NCI-H146 (cell line): ENCODE results near the gene ZNF722.
"Not testable (repeated sequence)": the region's sequence is repeated elsewhere in the genome, so short reads cannot be mapped to it uniquely, and the experiment has no call there.

ENCODE experiments used
- DNase-seq: peaks from one replicate; lab custom pipeline; 2025; lab: John Stamatoyannopoulos, UW

Gene ZNF722

GRCh38 chr7:63998549-63998948 lies at the start of gene ZNF722:
Gene ZNF722 (plus strand): TSS chr7:63998849. CDS start chr7:63998962, 113 bp downstream.
- DNase-seq: no peak

GRCh38 chr7:63953181-63953580 lies 45.5 kb upstream of the ZNF722 start:
- DNase-seq: no peak

DNA sequence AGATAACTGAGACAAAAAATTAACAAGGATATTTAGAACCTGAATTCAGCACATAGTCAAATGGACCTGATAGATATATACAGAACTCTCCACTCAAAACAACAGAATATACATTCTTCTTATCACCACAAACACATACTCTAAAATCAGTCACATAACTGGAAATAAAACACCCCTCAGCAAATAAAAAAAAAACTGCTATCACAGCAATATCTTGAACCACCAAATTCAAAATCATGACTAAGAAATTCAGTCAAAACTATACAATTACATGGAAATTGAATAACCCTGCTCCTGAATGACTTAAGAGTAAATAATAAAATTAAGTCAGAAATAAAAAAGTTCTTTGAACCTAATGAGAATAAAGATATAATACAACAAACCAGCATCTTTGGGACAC lies 30.0 kb upstream of the ZNF722 start:
- DNase-seq: no peak

DNA sequence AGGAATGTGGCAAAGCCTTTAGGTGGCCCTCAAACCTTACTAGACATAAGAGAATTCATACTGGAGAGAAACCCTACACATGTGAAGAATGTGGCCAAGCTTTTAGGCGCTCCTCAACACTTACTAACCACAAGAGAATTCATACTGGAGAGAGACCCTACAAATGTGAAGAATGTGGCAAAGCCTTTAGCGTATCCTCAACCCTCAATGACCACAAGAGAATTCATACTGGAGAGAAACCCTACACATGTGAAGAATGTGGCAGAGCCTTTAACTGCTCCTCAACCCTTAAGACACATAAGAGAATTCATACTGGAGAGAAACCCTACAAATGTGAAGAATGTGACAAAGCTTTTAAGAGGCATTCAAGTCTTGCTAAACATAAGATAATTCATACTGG lies 16.8 kb downstream of the ZNF722 start:
- not testable (repeated sequence) for DNase-seq

GRCh38 chr7:64035388-64035787 lies 36.7 kb downstream of the ZNF722 start:
- DNase-seq: no peak

DNA sequence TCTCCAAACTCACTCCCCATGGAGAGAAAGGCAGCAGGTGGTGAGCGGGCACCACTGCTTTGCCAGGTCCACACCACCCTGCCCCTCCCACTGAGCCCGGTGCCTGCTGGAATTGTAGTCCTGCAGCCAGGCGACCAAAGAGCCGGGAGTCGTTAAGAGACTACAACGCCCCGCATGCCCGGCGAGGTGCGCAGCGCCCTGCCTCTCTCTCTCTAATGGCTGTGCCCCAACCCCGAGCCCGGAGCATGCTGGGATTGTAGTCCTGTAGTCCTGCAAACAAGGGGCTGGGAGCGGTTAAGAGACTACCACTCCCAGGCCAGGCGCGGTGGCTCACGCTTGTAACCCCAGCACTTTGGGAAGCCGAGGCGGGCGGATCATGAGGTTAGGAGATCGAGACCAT lies 38.4 kb downstream of the ZNF722 start:
- DNase-seq: peak; percentile 4

DNA sequence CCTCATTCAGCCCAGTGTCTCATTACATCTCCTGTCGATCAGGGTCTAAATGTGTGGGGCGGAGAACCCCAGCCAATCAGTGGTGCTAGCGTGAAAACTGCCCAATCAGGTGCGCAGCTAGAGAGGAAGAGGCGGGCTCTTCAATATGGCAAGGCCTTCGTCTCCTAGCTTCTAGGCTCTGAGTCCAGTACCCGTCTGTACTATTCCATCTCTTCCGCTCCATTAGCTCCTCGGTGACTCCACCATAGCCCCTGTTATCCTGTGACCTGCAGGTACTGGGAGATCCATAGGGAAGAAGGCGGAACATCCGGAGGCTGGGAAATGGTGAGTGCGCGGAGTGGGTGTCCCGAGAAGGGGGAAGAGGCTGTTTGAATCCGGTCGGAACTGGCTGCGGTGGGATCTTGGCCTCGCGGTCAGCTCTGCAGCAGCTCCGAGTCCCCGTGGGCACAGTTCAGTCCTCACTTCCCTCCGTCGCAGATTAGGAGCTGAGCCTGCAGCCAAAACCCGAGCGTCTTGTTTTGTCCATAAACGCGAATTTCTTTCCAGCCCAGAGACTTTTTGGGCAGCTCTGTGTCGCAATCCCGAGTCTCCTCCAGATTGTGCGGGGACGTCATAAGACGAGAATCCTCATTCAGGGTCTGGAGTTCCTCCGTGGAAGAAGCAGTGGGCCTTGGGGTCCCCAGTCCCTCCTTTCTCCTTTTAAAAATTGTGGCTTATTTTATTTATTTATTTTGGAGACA lies 46.8 kb downstream of the ZNF722 start, which contains the start of gene ZNF727:
TSS of gene ZNF727 (plus strand) at position 134 of the 740 bp plus-strand sequence. CDS start at position 322, 188 bp downstream.
- DNase-seq: peak; percentile 2

- no peak for DNase-seq
Observed at GRCh38 chr7:64046041-64046389, 47.4 kb downstream of the ZNF722 start.
